ENCODE measurements around the gene ZNF181. TPM values are rescaled to one million over a fixed set of nuclear protein-coding genes. Genes with fewer than 3 reads are reported as not detected.

Gene ZNF181
- total RNA-seq, 2 experiments from 2014 or later: 2.0 to 2.9 TPM

DNA sequence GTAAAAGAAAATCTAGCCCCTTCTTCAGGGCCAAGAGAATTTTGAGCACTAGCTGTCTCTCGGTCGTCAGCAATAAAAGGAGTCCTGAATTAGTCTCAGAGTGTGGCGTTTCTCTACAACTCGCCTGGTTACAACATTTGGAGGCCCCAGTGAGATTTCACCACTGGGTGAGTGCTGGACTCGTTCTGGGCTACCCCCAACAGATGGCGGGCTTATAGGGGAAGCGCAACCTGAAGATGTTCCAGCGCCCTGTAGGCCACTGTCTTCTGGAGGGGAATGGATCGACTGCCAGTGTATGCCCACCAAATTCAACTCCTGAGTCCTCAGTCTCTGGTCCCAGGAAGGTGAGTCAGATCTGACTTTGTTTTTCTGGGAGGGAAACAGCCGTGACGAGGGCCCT, 11.7 kb upstream of the ZNF181 start:
- Mint-ChIP-seq H3K4me1 (ENCODE audit: low read depth) (no peaks in the 10 kb centered on the region), H3K4me3 (no peak overlapping the region), H3K27me3 (peaks cover 43% of the 10 kb centered on the region), H3K36me3 (ENCODE audit: low read depth) (no peaks in the 10 kb centered on the region), H3K27ac (no peak overlapping the region), H3K9me3 (no peaks in the 10 kb centered on the region)
- H3K36me3 ChIP-seq (ENCODE audit: insufficient read depth, low read length): no peaks in the 10 kb centered on the region
- H3K4me1 ChIP-seq (ENCODE audit: insufficient read depth, low read length): no peaks in the 10 kb centered on the region
- H3K27ac ChIP-seq (ENCODE audit: low read depth in 1 of 2, low read length in 2 of 2): no peak overlapping the region
- TF ChIP-seq, protein P1, sequence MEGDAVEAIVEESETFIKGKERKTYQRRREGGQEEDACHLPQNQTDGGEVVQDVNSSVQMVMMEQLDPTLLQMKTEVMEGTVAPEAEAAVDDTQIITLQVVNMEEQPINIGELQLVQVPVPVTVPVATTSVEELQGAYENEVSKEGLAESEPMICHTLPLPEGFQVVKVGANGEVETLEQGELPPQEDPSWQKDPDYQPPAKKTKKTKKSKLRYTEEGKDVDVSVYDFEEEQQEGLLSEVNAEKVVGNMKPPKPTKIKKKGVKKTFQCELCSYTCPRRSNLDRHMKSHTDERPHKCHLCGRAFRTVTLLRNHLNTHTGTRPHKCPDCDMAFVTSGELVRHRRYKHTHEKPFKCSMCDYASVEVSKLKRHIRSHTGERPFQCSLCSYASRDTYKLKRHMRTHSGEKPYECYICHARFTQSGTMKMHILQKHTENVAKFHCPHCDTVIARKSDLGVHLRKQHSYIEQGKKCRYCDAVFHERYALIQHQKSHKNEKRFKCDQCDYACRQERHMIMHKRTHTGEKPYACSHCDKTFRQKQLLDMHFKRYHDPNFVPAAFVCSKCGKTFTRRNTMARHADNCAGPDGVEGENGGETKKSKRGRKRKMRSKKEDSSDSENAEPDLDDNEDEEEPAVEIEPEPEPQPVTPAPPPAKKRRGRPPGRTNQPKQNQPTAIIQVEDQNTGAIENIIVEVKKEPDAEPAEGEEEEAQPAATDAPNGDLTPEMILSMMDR (IDR thresholded peaks at IDR 0.05): no peak
- no peak overlapping the region for H3K4me3 ChIP-seq (ENCODE audit: low read length)
- POLR2A ChIA-PET: no interaction called here
- CTCF ChIA-PET: no interaction called here
- DNase-seq: no peak
- H3K27me3 ChIP-seq (ENCODE audit: control insufficient read depth in 1 of 2, insufficient read depth in 2 of 2, low read length in 2 of 2): peaks cover 3 to 5% of the 10 kb centered on the region in 2 experiments
- no peaks in the 10 kb centered on the region for H3K9me3 ChIP-seq (ENCODE audit: control insufficient read depth in 1 of 2, insufficient read depth in 1 of 2, low read length in 2 of 2)
- ATAC-seq (ENCODE audit: poor library complexity): no peak
- intact Hi-C loops (cut with DNase I, micrococcal nuclease): no loop called here

- Histone ChIP-seq H3K4me3 (ENCODE audit: low read length) (no peak overlapping the region), H3K9me3 (ENCODE audit: control insufficient read depth in 1 of 2, insufficient read depth in 1 of 2, low read length in 2 of 2) (no peaks in the 10 kb centered on the region), H3K27me3 (ENCODE audit: control insufficient read depth in 1 of 2, insufficient read depth in 2 of 2, low read length in 2 of 2) (peaks cover 5 to 6% of the 10 kb centered on the region in 2 experiments), H3K27ac (ENCODE audit: low read depth in 1 of 2, low read length in 2 of 2) (no peak overlapping the region), H3K4me1 (ENCODE audit: insufficient read depth, low read length) (no peaks in the 10 kb centered on the region), H3K36me3 (ENCODE audit: insufficient read depth, low read length) (no peaks in the 10 kb centered on the region)
- no peaks in the 10 kb centered on the region for H3K4me1 Mint-ChIP-seq (ENCODE audit: low read depth)
- H3K36me3 Mint-ChIP-seq (ENCODE audit: low read depth): no peaks in the 10 kb centered on the region
- ChIA-PET POLR2A (no interaction called here), CTCF (interaction anchor here (1.2 kb wide), 1 partner anchor 49 kb away, joined by 3 read pairs; no protein-coding TSS in a partner anchor)
- H3K9me3 Mint-ChIP-seq: no peaks in the 10 kb centered on the region
- peaks cover 44% of the 10 kb centered on the region for H3K27me3 Mint-ChIP-seq
- ATAC-seq (ENCODE audit: poor library complexity) (no peak), DNase-seq (no peak)
- TF ChIP-seq, protein P1 (IDR thresholded peaks at IDR 0.05): no peak
- intact Hi-C loops (cut with DNase I, micrococcal nuclease): no loop called here
- no peak overlapping the region for H3K4me3 Mint-ChIP-seq
- no peak overlapping the region for H3K27ac Mint-ChIP-seq
Observed at GRCh38 chr19:34725400-34725799, 8.6 kb upstream of the ZNF181 start.

- ChIA-PET POLR2A (interaction anchor here (0.8 kb wide), 1 partner anchor 53 kb away, joined by 3 read pairs; no protein-coding TSS in a partner anchor), CTCF (no interaction called here)
- DNase-seq (peak in 1 of 14 experiments; percentile 19), ATAC-seq (ENCODE audit: poor library complexity) (no peak)
- H3K9me3 Mint-ChIP-seq: no peaks in the 10 kb centered on the region
- Histone ChIP-seq H3K9me3 (ENCODE audit: control insufficient read depth in 1 of 2, insufficient read depth in 1 of 2, low read length in 2 of 2) (no peaks in the 10 kb centered on the region), H3K4me3 (ENCODE audit: low read length) (no peak overlapping the region), H3K36me3 (ENCODE audit: insufficient read depth, low read length) (peaks cover 5% of the 10 kb centered on the region), H3K4me1 (ENCODE audit: insufficient read depth, low read length) (peaks cover 28% of the 10 kb centered on the region), H3K27ac (ENCODE audit: low read depth in 1 of 2, low read length in 2 of 2) (no peak overlapping the region), H3K27me3 (ENCODE audit: control insufficient read depth in 1 of 2, insufficient read depth in 2 of 2, low read length in 2 of 2) (peaks cover 0 to 3% of the 10 kb centered on the region in 2 experiments)
- TF ChIP-seq, protein P1 (IDR thresholded peaks at IDR 0.05): no peak
- H3K27me3 Mint-ChIP-seq: peaks cover 18% of the 10 kb centered on the region
- H3K27ac Mint-ChIP-seq: no peak overlapping the region
- intact Hi-C loops (cut with DNase I, micrococcal nuclease): loop anchor here in 1 of 2 experiments (5.0 kb wide), 1 partner anchor 281 kb away; no protein-coding TSS in a partner anchor
- H3K4me1 Mint-ChIP-seq (ENCODE audit: low read depth): peaks cover 27% of the 10 kb centered on the region
- peaks cover 28% of the 10 kb centered on the region for H3K36me3 Mint-ChIP-seq (ENCODE audit: low read depth)
- H3K4me3 Mint-ChIP-seq: peak overlapping the region; percentile 74
Observed at GRCh38 chr19:34731019-34731829, 2.8 kb upstream of the ZNF181 start.
